IMR-90 (cell line): ENCODE results near the gene PPM1H. TPM values are rescaled to one million over a fixed set of nuclear protein-coding genes. Genes with fewer than 3 reads are reported as not detected.

Experiments used
- ATAC-seq: fragments of 200-7000 bp; cut with Tn5 transposase; 2 replicates; pipeline ENCODE4 v1.9.1; 2020; ENCODE audit warnings: low read depth, mild to moderate bottlenecking, moderate library complexity
- BruUV-seq: library from RNA; stranded (reverse); fragments of 400-500 nt; replicated peaks from 2 replicates; lab custom pipeline; 2021; lab: Mats Ljungman, UMichigan
- CTCF ChIA-PET: fragments of 300-600 bp; formaldehyde crosslinking; extraction: SDS; loops from one replicate; lab custom pipeline; 2021; ENCODE audit warnings: antibody characterized with exemption; lab: Yijun Ruan, JAX
- POLR2A ChIA-PET: fragments of 300-600 bp; sonication (Branson Sonifier 250); formaldehyde crosslinking; loops from one replicate; lab custom pipeline; 2022; ENCODE audit warnings: antibody characterized with exemption; ENCODE audit not compliant: unreplicated experiment; lab: Charles Lee
- DNase-seq: peaks from one replicate; pipeline ENCODE4 v3.0.0; 2013
- H2AFZ ChIP-seq: replicated peaks from 2 replicates; pipeline ENCODE3; 2013; ENCODE audit warnings: low read length, mild to moderate bottlenecking; ENCODE audit not compliant: poor library complexity
- H2AK5ac ChIP-seq: 2 replicates; pipeline ENCODE4 v1.6.1; 2013; ENCODE audit warnings: low read depth, low read length, inconsistent platforms
- H2AK9ac ChIP-seq: replicated peaks from 2 replicates; pipeline ENCODE3; 2013; ENCODE audit warnings: mild to moderate bottlenecking, low read depth, low read length, moderate library complexity; ENCODE audit not compliant: poor library complexity
- H2BK120ac ChIP-seq: 2 replicates; pipeline ENCODE4 v1.6.1; 2013; ENCODE audit warnings: low read depth, low read length, inconsistent platforms
- H2BK15ac ChIP-seq: 3 replicates; pipeline ENCODE4 v1.6.1; 2013; ENCODE audit warnings: low read depth, low read length, inconsistent platforms
- H2BK20ac ChIP-seq: 2 replicates; pipeline ENCODE4 v1.6.1; 2013; ENCODE audit warnings: low read depth, mild to moderate bottlenecking, inconsistent platforms, low read length, moderate library complexity
- H2BK5ac ChIP-seq: 2 replicates; pipeline ENCODE4 v1.6.1; 2013; ENCODE audit warnings: mild to moderate bottlenecking, low read depth, low read length, inconsistent platforms; ENCODE audit not compliant: poor library complexity, severe bottlenecking
- H3K14ac ChIP-seq: replicated peaks from 2 replicates; pipeline ENCODE4 v1.6.1; 2013; ENCODE audit warnings: low read depth, low read length, inconsistent platforms
- H3K18ac ChIP-seq: 2 replicates; pipeline ENCODE4 v1.6.1; 2013; ENCODE audit warnings: low read depth, low read length, control low read depth
- H3K23ac ChIP-seq: 2 replicates; pipeline ENCODE4 v1.6.1; 2013; ENCODE audit warnings: low read depth, low read length, inconsistent platforms
- H3K27ac ChIP-seq: 2 replicates; pipeline ENCODE4 v1.5.1; 2013; ENCODE audit warnings: mild to moderate bottlenecking, control low read depth, low read length; ENCODE audit not compliant: insufficient read depth
- H3K27me3 ChIP-seq: 2 replicates; pipeline ENCODE4 v1.6.1; 2013; ENCODE audit warnings: low read length; ENCODE audit not compliant: control insufficient read depth, insufficient read depth
- H3K36me3 ChIP-seq: 2 replicates; pipeline ENCODE4 v1.6.1; 2013; ENCODE audit warnings: low read length, mixed read lengths; ENCODE audit not compliant: control insufficient read depth, insufficient read depth
- H3K4ac ChIP-seq: 2 replicates; pipeline ENCODE4 v1.6.1; 2013; ENCODE audit warnings: low read depth, low read length, inconsistent platforms
- H3K4me1 ChIP-seq: 2 replicates; pipeline ENCODE4 v1.6.1; 2013; ENCODE audit warnings: low read length, mixed read lengths; ENCODE audit not compliant: control insufficient read depth, insufficient read depth
- H3K4me2 ChIP-seq: 2 replicates; pipeline ENCODE4 v1.6.1; 2013; ENCODE audit warnings: low read depth, mild to moderate bottlenecking, control low read depth, low read length, moderate library complexity
- H3K4me3 ChIP-seq: 2 replicates; pipeline ENCODE4 v1.5.1; 2013; ENCODE audit warnings: low read depth, mild to moderate bottlenecking, control low read depth, low read length, moderate library complexity; ENCODE audit not compliant: insufficient read depth
- H3K56ac ChIP-seq: 2 replicates; pipeline ENCODE4 v1.6.1; 2013; ENCODE audit warnings: low read length, inconsistent platforms; ENCODE audit not compliant: insufficient read depth; ENCODE audit errors: extremely low read depth
- H3K79me1 ChIP-seq, 2 experiments: 2 replicates each; pipeline ENCODE4 v1.6.1; 2013; ENCODE audit warnings: low read length in 2 of 2, inconsistent platforms in 1 of 2, low read depth in 1 of 2
- H3K9ac ChIP-seq: 2 replicates; pipeline ENCODE4 v1.6.1; 2013; ENCODE audit warnings: low read depth, low read length, control low read depth
- H3K9me1 ChIP-seq: 2 replicates; pipeline ENCODE4 v1.6.1; 2013; ENCODE audit warnings: low read length, inconsistent platforms; ENCODE audit not compliant: insufficient read depth
- H3K9me3 ChIP-seq: 2 replicates; pipeline ENCODE4 v1.6.1; 2013; ENCODE audit warnings: low read length; ENCODE audit not compliant: control insufficient read depth, insufficient read depth
- H4K20me1 ChIP-seq: 2 replicates; pipeline ENCODE4 v1.6.1; 2013; ENCODE audit warnings: low read length, inconsistent platforms; ENCODE audit not compliant: insufficient read depth
- H4K5ac ChIP-seq: 2 replicates; pipeline ENCODE4 v1.6.1; 2013; ENCODE audit warnings: mild to moderate bottlenecking, low read depth, low read length, control low read depth
- H4K8ac ChIP-seq, 2 experiments: 2 replicates each; pipeline ENCODE4 v1.6.1; 2013; ENCODE audit warnings: low read depth in 2 of 2, low read length in 2 of 2, control low read depth in 1 of 2, inconsistent platforms in 1 of 2
- H4K91ac ChIP-seq: 2 replicates; pipeline ENCODE4 v1.6.1; 2013; ENCODE audit warnings: low read depth, low read length, inconsistent platforms; ENCODE audit not compliant: insufficient read depth
- BHLHE40 ChIP-seq: fragments of 150-350 bp; IDR thresholded peaks from 2 replicates; pipeline ENCODE4 v1.6.1; 2016; ENCODE audit warnings: mild to moderate bottlenecking, low read depth, low read length
- CEBPB ChIP-seq: IDR thresholded peaks from 2 replicates; pipeline ENCODE4 v1.6.1; 2012; ENCODE audit warnings: low read depth, low read length, improper control_type of control experiment
- CHD1 ChIP-seq: IDR thresholded peaks from 2 replicates; pipeline ENCODE4 v1.6.1; 2012; ENCODE audit warnings: low read depth, low read length, improper control_type of control experiment
- CTCF ChIP-seq: conservative IDR thresholded peaks from 2 replicates; pipeline ENCODE4 v1.5.1; 2012; ENCODE audit warnings: mild to moderate bottlenecking, low read depth, low read length, improper control_type of control experiment
- ELK1 ChIP-seq: fragments of 150-350 bp; IDR thresholded peaks from 2 replicates; pipeline ENCODE4 v1.6.1; 2016; ENCODE audit warnings: low read depth, mild to moderate bottlenecking, low read length, moderate library complexity, borderline replicate concordance
- MXI1 ChIP-seq: IDR thresholded peaks from 2 replicates; pipeline ENCODE4 v1.6.1; 2012; ENCODE audit warnings: low read depth, mild to moderate bottlenecking, low read length, moderate library complexity, borderline replicate concordance
- NFE2L2 ChIP-seq: fragments of 150-350 bp; IDR thresholded peaks from 2 replicates; pipeline ENCODE4 v1.6.1; 2016; ENCODE audit warnings: low read depth, mild to moderate bottlenecking, low read length
- POLR2A ChIP-seq: IDR thresholded peaks from 2 replicates; pipeline ENCODE4 v1.6.1; 2012; ENCODE audit warnings: mild to moderate bottlenecking, low read depth, low read length
- RFX5 ChIP-seq: IDR thresholded peaks from 2 replicates; pipeline ENCODE4 v1.8.0; 2012; ENCODE audit warnings: low read depth, mild to moderate bottlenecking, low read length, moderate library complexity
- SMC3 ChIP-seq: fragments of 150-350 bp; IDR thresholded peaks from 2 replicates; pipeline ENCODE4 v1.6.1; 2016; ENCODE audit warnings: low read depth, mild to moderate bottlenecking, antibody characterized with exemption, low read length, moderate library complexity
- USF2 ChIP-seq: fragments of 150-350 bp; IDR thresholded peaks from 2 replicates; pipeline ENCODE4 v1.6.1; 2017; ENCODE audit warnings: mild to moderate bottlenecking, antibody characterized with exemption, low read length, low read depth
- WGBS, 2 experiments: methylation state at CpG; one replicate each; pipeline versions ENCODE4 v1.1.5 to v1.1.7; 2013; ENCODE audit warnings: missing lambda C conversion rate in 2 of 2; ENCODE audit not compliant: insufficient read length in 1 of 2; ENCODE audit errors: extremely low coverage in 2 of 2; 5-methylcytosine and 5-hydroxymethylcytosine counted together
- dilution Hi-C: fragments of 300-500 bp; cut with HindIII; formaldehyde crosslinking; loops from one replicate; pipeline ENCODE4 v1.14.3; 2018; ENCODE audit warnings: low sequenced_read_pairs; ENCODE audit not compliant: unreplicated experiment
- in situ Hi-C: fragments of 300-500 bp; cut with MboI; formaldehyde crosslinking; loops from 3 replicates; pipeline ENCODE4 v1.14.3; 2019; ENCODE audit warnings: low sequenced_read_pairs, inconsistent platforms, mixed read lengths
- intact Hi-C: fragments of 100-400 bp; cut with micrococcal nuclease; formaldehyde crosslinking; loops from 2 replicates; pipeline ENCODE4 v1.10.0; 2022
- polyA plus RNA-seq, 3 experiments: library from polyadenylated mRNA; depleted of rRNA; stranded (reverse); fragments of >200 nt; gene quantifications; 2 replicates each; pipeline ENCODE4 v1.2.3, GENCODE V29; 2012; ENCODE audit warnings: low replicate concordance in 1 of 3
- total RNA-seq: library from RNA; depleted of rRNA; stranded (reverse); fragments of >200 nt; gene quantifications from 2 replicates; pipeline ENCODE4 v1.2.3, GENCODE V29; 2012

PPM1H gene
- total and polyA plus RNA-seq, 2 of the 4 experiments (the other 2 are of a cell fraction) = 0.14 to 0.18 TPM

- no peak overlapping the region for H2AK5ac ChIP-seq
- no peak overlapping the region for H4K91ac ChIP-seq
- H3K4me2 ChIP-seq = no peak overlapping the region
- DNase-seq (no peak), ATAC-seq (no peak)
- no CpG with 5 or more reads among the region's 1 CpG for WGBS, 2 experiments
- H3K4me1 ChIP-seq = peaks cover 11% of the 10 kb centered on the region
- no peak overlapping the region for H3K56ac ChIP-seq
- H2BK15ac ChIP-seq = no peak overlapping the region
- dilution Hi-C loops = no loop called here
- CTCF ChIA-PET = no interaction called here
- POLR2A ChIA-PET = no interaction called here
- no peak overlapping the region for H3K23ac ChIP-seq
- no peak overlapping the region for H2BK20ac ChIP-seq
- H3K18ac ChIP-seq = no peak overlapping the region
- H3K9me3 ChIP-seq = no peaks in the 10 kb centered on the region
- no peaks in the 10 kb centered on the region for H3K36me3 ChIP-seq
- H2AFZ ChIP-seq = no peak overlapping the region
- no peak overlapping the region for H2AK9ac ChIP-seq
- no peak overlapping the region for H2BK5ac ChIP-seq
- H3K9ac ChIP-seq = no peak overlapping the region
- H3K27ac ChIP-seq = no peak overlapping the region
- no peak overlapping the region for H4K5ac ChIP-seq
- H2BK120ac ChIP-seq = no peak overlapping the region
- H3K4ac ChIP-seq = no peak overlapping the region
- no peaks in the 10 kb centered on the region for H4K20me1 ChIP-seq
- no peaks in the 10 kb centered on the region; a peak in 1 of 4 replicates for H3K79me1 ChIP-seq
- no peaks in the 10 kb centered on the region for H3K27me3 ChIP-seq
- H3K9me1 ChIP-seq = peaks cover 10% of the 10 kb centered on the region
- no peak for TF ChIP-seq CEBPB
- no peak for TF ChIP-seq NFE2L2
- no peak for TF ChIP-seq SMC3
- no peak for TF ChIP-seq POLR2A
- no peak for TF ChIP-seq USF2
- no peak for TF ChIP-seq CHD1
- TF ChIP-seq MXI1 = no peak
- TF ChIP-seq RFX5 = no peak
- TF ChIP-seq BHLHE40 = no peak
- no peak for TF ChIP-seq CTCF
- TF ChIP-seq ELK1 = no peak
- in situ Hi-C loops = no loop called here
- H4K8ac ChIP-seq = no peak overlapping the region
- no peak overlapping the region for H3K14ac ChIP-seq
- intact Hi-C loops = no loop called here
- H3K4me3 ChIP-seq = no peak overlapping the region
- BruUV-seq = no TSS peak
Observed at GRCh38 chr12:62717643-62718042, 217.3 kb downstream of the PPM1H start.
